HG03196 (cell line): Measurements from ENCODE around the gene RRP36.
"Not testable (repeated sequence)": the region's sequence is repeated elsewhere in the genome, so short reads cannot be mapped to it uniquely, and the experiment has no call there.

Experiments used
- ATAC-seq: cut with Tn5 transposase; IDR thresholded peaks from one replicate; pipeline ENCODE4 v1.9.1; 2021; ENCODE audit not compliant: unreplicated experiment

RRP36 gene, protein sequence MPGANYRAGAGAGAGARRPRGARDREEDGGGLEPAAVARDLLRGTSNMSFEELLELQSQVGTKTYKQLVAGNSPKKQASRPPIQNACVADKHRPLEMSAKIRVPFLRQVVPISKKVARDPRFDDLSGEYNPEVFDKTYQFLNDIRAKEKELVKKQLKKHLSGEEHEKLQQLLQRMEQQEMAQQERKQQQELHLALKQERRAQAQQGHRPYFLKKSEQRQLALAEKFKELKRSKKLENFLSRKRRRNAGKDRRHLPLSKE

GRCh38 chr6:43021270-43022047, at the start of gene RRP36:
TSS of gene RRP36 (plus strand) at chr6:43021623. CDS start at chr6:43021655, 32 bp downstream.
- peak; percentile 62 for ATAC-seq

- no peak for ATAC-seq
Observed at GRCh38 chr6:42971746-42972327, 49.6 kb upstream of the RRP36 start.

GRCh38 chr6:42973926-42974325, 47.5 kb upstream of the RRP36 start:
- ATAC-seq = no peak

GRCh38 chr6:42974919-42975505, 46.4 kb upstream of the RRP36 start:
- ATAC-seq = no peak

- ATAC-seq = peak; percentile 14
Observed at GRCh38 chr6:42978487-42978838, 43.0 kb upstream of the RRP36 start.

GRCh38 chr6:42978839-42979522, 42.4 kb upstream of the RRP36 start, which contains the start of gene PEX6:
TSS of gene PEX6 (minus strand) at chr6:42979181. CDS start at chr6:42979150, 31 bp downstream.
- ATAC-seq = peak; percentile 75

GRCh38 chr6:42979523-42980177, 41.8 kb upstream of the RRP36 start:
- ATAC-seq = no peak

- no peak for ATAC-seq
Observed at GRCh38 chr6:42981836-42982235, 39.6 kb upstream of the RRP36 start.

GRCh38 chr6:42984001-42984923, 37.2 kb upstream of the RRP36 start, which contains the start of gene PPP2R5D:
TSS of gene PPP2R5D (plus strand) at chr6:42984570. CDS start at chr6:42984678, 108 bp downstream.
- ATAC-seq = peak; percentile 90

- ATAC-seq = no peak
Observed at GRCh38 chr6:42984924-42985475, 36.4 kb upstream of the RRP36 start.

GRCh38 chr6:42987533-42988451, 33.6 kb upstream of the RRP36 start:
- ATAC-seq = no peak

DNA sequence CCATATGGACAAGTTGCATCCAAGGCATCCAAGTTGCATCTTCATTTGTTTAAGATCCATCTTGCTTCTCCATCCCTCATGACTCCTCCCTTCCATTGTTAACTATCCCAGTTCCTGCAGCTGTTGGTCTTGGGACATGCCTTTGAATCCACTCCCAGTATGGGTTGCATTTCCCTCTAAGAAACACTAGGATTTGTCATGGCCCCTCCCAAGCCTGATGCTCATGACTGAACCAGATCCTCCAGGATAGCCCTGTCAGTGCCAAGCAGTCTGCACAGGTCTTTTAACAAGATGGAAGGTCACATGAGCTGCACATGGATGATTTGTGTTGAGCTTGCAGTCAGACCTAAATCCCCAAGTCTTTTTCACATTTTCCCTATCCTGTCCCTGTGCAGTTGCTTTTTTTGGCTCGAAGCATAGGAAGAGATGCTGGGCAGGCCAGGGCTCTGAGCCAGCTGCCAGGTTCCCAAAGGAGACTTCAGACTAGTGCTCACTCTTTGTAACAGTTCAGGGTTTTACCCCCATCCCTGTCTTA, 32.9 kb upstream of the RRP36 start:
- ATAC-seq = no peak

DNA sequence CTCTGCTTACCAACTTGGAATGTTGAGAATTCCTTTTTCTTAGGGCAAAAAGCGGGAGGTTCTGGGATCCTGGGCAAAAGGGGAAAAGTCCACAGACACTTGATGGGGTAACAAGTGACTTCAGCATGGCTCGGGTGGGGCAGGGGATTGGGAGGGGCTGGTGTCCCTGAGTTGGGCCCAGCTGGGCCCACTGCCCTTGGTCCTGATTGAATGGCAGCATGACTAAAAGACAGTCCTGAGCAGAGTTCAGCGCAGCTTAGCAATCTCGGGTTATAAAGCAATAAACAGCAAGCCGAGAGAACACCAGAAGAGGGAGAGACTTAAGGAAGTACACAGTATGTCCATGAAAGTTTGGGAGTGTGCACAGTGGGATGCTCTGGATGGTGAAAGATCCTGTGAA, 31.5 kb upstream of the RRP36 start:
- no peak for ATAC-seq

- ATAC-seq = no peak
Observed at GRCh38 chr6:42993445-42993844, 28.0 kb upstream of the RRP36 start.

DNA sequence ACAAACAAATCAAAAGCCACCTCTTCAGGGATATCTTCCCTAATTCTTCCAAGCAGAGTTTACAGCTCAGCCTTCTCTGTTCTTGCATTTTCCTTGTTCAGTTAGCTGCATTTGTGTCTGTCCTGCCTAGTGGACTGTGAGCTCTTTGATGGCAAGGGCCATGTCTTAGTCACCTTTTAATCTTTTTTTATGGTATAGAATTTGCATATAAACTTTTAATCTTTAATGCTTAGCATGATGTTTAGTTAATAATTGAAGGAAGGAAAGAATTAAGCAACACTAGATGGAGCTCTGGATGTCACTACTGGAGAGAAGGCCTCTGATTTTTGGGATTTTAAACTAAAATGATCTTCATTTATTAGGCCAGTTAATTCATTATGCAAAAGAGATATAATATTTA, 24.9 kb upstream of the RRP36 start:
- no peak for ATAC-seq

GRCh38 chr6:42998205-42998604, 23.2 kb upstream of the RRP36 start:
- ATAC-seq = not testable (repeated sequence)

- no peak for ATAC-seq
Observed at GRCh38 chr6:43001843-43002242, 19.6 kb upstream of the RRP36 start.

DNA sequence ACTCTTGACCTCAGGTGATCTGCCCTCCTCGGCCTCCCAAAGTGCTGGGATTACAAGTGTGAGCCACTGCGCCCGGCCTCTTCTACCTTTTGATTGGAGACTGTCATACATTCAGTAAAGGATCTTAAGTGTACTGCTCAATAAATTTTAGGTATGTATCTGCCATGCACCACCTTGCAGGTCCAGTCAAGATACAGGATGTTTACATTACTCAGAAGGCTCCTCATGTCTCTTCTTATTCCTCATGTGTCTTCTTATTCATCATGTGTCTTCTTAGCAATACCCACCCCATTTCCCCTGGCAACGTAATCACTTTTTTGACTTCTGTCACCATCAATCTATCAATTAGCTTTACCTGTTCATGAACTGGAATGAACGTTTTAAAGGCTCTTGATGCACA, 15.6 kb upstream of the RRP36 start:
- no peak for ATAC-seq
